ENCODE measurements around the gene CHL1.
A peak's percentile ranks its signal among the peaks of the same experiment; 100 is the strongest.

The CHL1 gene

DNA sequence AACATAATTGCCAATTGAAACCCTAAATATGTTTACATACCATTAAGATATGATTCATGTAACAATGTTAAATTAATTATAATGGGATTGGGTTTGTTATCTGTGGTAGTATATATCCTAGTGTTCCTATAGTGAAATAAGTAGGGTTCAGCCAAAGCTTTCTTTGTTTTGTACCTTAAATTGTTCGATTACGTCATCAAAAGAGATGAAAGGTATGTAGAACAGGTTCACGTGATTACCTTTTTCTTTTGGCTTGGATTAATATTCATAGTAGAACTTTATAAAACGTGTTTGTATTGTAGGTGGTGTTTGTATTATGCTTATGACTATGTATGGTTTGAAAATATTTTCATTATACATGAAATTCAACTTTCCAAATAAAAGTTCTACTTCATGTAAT lies 212.4 kb downstream of the CHL1 start:
- no peak for TF ChIP-seq CTCF (conservative IDR thresholded peaks at IDR 0.05; ENCODE audit: low read depth, low read length)
- no peak for DNase-seq (ENCODE audit: low read depth)
- no peak overlapping the region for H3K4me3 ChIP-seq (ENCODE audit: low read length)

DNA sequence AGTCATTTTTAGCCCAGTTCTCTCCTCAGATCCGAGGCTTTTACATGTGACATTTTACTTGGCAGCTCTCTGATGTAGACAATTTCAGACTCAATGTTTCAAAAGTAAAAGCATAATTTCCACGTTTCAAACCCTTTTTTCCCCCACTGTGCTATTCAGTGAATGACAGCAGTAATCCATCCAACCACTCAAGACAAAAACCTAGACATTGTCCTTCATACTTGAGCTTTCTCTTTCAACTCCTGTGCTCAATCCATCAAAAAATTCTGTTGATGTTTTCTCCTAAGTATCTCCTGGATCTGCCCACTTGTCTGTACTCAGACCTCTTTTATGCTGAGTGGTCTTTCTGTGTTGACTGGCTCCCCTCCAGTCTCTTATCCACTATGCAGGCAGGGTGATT lies 214.7 kb downstream of the CHL1 start:
- DNase-seq (ENCODE audit: low read depth), result no peak
- no peak for TF ChIP-seq CTCF (conservative IDR thresholded peaks at IDR 0.05; ENCODE audit: low read depth, low read length)

DNA sequence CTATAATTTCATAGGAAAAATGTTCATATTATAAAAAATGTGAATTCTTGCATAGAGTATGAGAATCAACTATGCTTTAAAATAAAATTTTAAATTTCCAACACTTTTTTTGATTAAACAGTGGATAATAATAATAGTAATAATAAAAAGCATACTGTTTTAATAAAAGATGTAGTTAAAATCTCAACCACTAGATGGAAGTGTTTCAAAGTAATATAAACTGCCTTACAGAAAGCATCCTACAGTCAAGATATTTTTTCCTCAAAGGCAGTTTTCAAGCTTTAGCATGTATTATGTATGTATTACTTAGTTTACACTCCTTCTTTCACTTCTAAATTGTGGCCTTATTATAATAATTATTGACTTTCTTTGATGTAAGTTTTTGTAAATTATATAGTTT lies 217.5 kb downstream of the CHL1 start:
- no peak for DNase-seq (ENCODE audit: low read depth)
- TF ChIP-seq CTCF (conservative IDR thresholded peaks at IDR 0.05; ENCODE audit: low read depth, low read length), result peak; percentile 36
- no peak overlapping the region for H3K4me3 ChIP-seq (ENCODE audit: low read length)

More for the DNA sequence above, 214.7 kb downstream of the CHL1 start:
- no peak overlapping the region for H3K4me3 ChIP-seq (ENCODE audit: low read length)

- no peak for DNase-seq (ENCODE audit: low read depth)
- no peak overlapping the region for H3K4me3 ChIP-seq (ENCODE audit: low read length)
- TF ChIP-seq CTCF (conservative IDR thresholded peaks at IDR 0.05; ENCODE audit: low read depth, low read length), result no peak
These were observed 221.8 kb downstream of the CHL1 start for GRCh38 chr3:418239-418929.

- DNase-seq (ENCODE audit: low read depth), result no peak
These were observed 224.0 kb downstream of the CHL1 start for GRCh38 chr3:420584-420983.

GRCh38 chr3:425079-425478 lies 228.5 kb downstream of the CHL1 start:
- DNase-seq (ENCODE audit: low read depth), result no peak
- H3K4me3 ChIP-seq (ENCODE audit: low read length), result no peak overlapping the region
- TF ChIP-seq CTCF (conservative IDR thresholded peaks at IDR 0.05; ENCODE audit: low read depth, low read length), result no peak

More at GRCh38 chr3:420584-420983, 224.0 kb downstream of the CHL1 start:
- H3K4me3 ChIP-seq (ENCODE audit: low read length), result no peak overlapping the region
- TF ChIP-seq CTCF (conservative IDR thresholded peaks at IDR 0.05; ENCODE audit: low read depth, low read length), result no peak

DNA sequence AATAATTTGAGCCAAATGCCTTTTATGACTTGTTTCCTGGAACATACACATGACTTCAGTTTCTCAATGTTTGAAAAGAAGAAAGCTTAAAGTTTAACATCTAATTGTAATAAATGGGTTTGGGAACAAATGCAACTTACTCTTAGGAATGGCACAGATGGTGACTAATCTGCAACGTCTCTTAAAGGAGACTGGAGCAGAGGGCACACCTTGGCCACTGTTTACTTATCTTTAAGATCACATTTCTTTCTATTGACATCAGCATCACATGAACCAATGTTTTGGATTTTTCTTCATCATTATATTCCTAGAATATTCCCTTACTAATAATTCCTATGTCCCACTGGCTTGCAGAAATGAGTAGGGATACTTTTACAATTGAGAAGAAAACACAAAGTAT lies 229.5 kb downstream of the CHL1 start:
- no peak overlapping the region for H3K4me3 ChIP-seq (ENCODE audit: low read length)
- DNase-seq (ENCODE audit: low read depth), result peak; percentile 29
- TF ChIP-seq CTCF (conservative IDR thresholded peaks at IDR 0.05; ENCODE audit: low read depth, low read length), result no peak
